ENCODE measurements around the gene CAPN14.

DNA sequence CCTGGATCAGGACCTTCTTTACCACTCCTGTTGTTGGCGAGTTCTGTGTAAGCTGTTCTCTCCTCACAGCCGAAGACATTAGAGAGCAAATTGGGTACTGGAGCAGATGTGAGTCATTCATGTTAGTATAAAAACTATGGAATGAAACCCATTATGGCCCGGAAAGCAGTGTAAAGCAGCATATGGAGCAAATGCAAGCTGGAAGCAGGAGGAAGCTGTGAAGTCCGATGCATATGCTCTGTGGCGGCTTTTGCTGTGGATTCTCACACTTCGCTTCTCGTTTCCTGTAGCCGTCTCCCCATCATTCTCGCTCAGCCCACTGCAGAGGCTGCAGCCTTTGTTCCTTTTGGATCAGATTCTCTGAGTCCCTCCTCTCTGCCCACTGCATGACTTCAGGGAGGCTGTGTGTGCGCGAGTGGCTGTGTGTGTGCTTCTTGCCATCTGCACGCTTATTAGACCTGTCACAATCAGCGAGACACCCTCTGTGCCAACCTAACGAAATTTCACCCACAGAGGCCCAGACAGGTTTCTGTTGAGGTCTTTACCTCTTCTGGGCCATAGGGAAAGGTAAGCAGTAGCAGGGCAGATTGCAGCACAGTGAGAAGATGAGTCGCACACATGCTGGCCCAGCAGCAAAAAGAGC is 75.8 kb downstream of the CAPN14 start:
- TF ChIP-seq, protein P1, sequence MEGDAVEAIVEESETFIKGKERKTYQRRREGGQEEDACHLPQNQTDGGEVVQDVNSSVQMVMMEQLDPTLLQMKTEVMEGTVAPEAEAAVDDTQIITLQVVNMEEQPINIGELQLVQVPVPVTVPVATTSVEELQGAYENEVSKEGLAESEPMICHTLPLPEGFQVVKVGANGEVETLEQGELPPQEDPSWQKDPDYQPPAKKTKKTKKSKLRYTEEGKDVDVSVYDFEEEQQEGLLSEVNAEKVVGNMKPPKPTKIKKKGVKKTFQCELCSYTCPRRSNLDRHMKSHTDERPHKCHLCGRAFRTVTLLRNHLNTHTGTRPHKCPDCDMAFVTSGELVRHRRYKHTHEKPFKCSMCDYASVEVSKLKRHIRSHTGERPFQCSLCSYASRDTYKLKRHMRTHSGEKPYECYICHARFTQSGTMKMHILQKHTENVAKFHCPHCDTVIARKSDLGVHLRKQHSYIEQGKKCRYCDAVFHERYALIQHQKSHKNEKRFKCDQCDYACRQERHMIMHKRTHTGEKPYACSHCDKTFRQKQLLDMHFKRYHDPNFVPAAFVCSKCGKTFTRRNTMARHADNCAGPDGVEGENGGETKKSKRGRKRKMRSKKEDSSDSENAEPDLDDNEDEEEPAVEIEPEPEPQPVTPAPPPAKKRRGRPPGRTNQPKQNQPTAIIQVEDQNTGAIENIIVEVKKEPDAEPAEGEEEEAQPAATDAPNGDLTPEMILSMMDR (conservative IDR thresholded peaks at IDR 0.05; ENCODE audit: low read depth, low read length): no peak
- no peak for TF ChIP-seq EZH2 (IDR thresholded peaks at IDR 0.05; ENCODE audit: low read length, unreplicated experiment)

Measured in PC-3 (cell line).